GM23338 (cell line): ENCODE measurements around the gene ZNF578. TPM values are rescaled to one million over a fixed set of nuclear protein-coding genes. Genes with fewer than 3 reads are reported as not detected.
"Not testable (repeated sequence)": the region's sequence is repeated elsewhere in the genome, so short reads cannot be mapped to it uniquely, and the experiment has no call there.

ENCODE experiments used
- ATAC-seq: fragments of 200-7000 bp; cut with Tn5 transposase; 3 replicates; pipeline ENCODE4 v1.9.1; 2020
- DNase-seq: peaks from one replicate; pipeline ENCODE4 v3.0.0-alpha.2; 2015; ENCODE audit warnings: low spot score
- H2AFZ ChIP-seq: fragments of 200-600 bp; sonication (generic); 2 replicates; pipeline ENCODE4 v1.8.0; 2016; ENCODE audit warnings: antibody characterized with exemption, mild to moderate bottlenecking, moderate library complexity
- H3F3A ChIP-seq: fragments of 200-600 bp; sonication (generic); replicated peaks from 2 replicates; pipeline ENCODE4 v1.8.0; 2017; ENCODE audit warnings: antibody characterized with exemption, mixed run types, low read depth
- H3K27ac ChIP-seq: fragments of 200-600 bp; sonication (generic); 2 replicates; pipeline ENCODE4 v1.6.1; 2016; ENCODE audit warnings: low read depth
- H3K27me3 ChIP-seq: fragments of 200-600 bp; sonication (generic); 2 replicates; pipeline ENCODE4 v1.8.0; 2016; ENCODE audit warnings: mild to moderate bottlenecking, mixed run types, moderate library complexity; ENCODE audit not compliant: insufficient read depth
- H3K36me3 ChIP-seq: fragments of 200-600 bp; sonication (generic); 2 replicates; pipeline ENCODE4 v1.8.0; 2016; ENCODE audit warnings: mild to moderate bottlenecking; ENCODE audit not compliant: insufficient read depth
- H3K4me1 ChIP-seq: fragments of 200-600 bp; sonication (generic); 2 replicates; pipeline ENCODE4 v1.8.0; 2016; ENCODE audit warnings: mild to moderate bottlenecking, moderate library complexity; ENCODE audit not compliant: insufficient read depth
- H3K4me2 ChIP-seq: fragments of 200-600 bp; sonication (generic); 2 replicates; pipeline ENCODE4 v1.7.1; 2017; ENCODE audit warnings: mixed run types
- H3K4me3 ChIP-seq: fragments of 200-600 bp; sonication (generic); 2 replicates; pipeline ENCODE4 v1.6.1; 2016; ENCODE audit warnings: mixed run types
- H3K79me2 ChIP-seq: fragments of 200-600 bp; sonication (generic); replicated peaks from 2 replicates; pipeline ENCODE4 v1.8.0; 2017; ENCODE audit warnings: mild to moderate bottlenecking; ENCODE audit not compliant: insufficient read depth
- H3K9me2 ChIP-seq: fragments of 200-600 bp; sonication (generic); 2 replicates; pipeline ENCODE4 v1.8.0; 2017; ENCODE audit not compliant: insufficient read depth
- H4K20me1 ChIP-seq: fragments of 200-600 bp; sonication (generic); replicated peaks from 2 replicates; pipeline ENCODE4 v1.8.0; 2017; ENCODE audit warnings: mild to moderate bottlenecking; ENCODE audit not compliant: insufficient read depth
- H3K27ac Mint-ChIP-seq: 2 replicates; pipeline ENCODE4 v1.8.0; 2020; ENCODE audit warnings: inconsistent platforms, mild to moderate bottlenecking, moderate library complexity, mixed read lengths
- H3K27me3 Mint-ChIP-seq: 3 replicates; pipeline ENCODE4 v1.8.0; 2022; ENCODE audit warnings: low read depth, mild to moderate bottlenecking, moderate library complexity, mixed read lengths, inconsistent platforms; ENCODE audit not compliant: insufficient read depth, poor library complexity
- H3K36me3 Mint-ChIP-seq: 3 replicates; pipeline ENCODE4 v1.8.0; 2021; ENCODE audit warnings: low read depth, mild to moderate bottlenecking, inconsistent platforms, moderate library complexity, mixed read lengths
- H3K4me1 Mint-ChIP-seq: 3 replicates; pipeline ENCODE4 v1.8.0; 2020; ENCODE audit warnings: mild to moderate bottlenecking, inconsistent platforms, mixed read lengths
- H3K4me3 Mint-ChIP-seq: 3 replicates; pipeline ENCODE4 v1.8.0; 2021; ENCODE audit warnings: moderate library complexity, mild to moderate bottlenecking, inconsistent platforms, mixed read lengths
- H3K9me3 Mint-ChIP-seq: 3 replicates; pipeline ENCODE4 v1.8.0; 2020; ENCODE audit warnings: moderate library complexity, mild to moderate bottlenecking, inconsistent platforms, mixed read lengths
- CREB1 ChIP-seq: fragments of 250-450 bp; sonication (Bioruptor Pico); IDR thresholded peaks from 2 replicates; pipeline ENCODE4 v1.5.0; 2020; ENCODE audit warnings: low read depth, mild to moderate bottlenecking, moderate library complexity
- EZH2 ChIP-seq: fragments of 200-600 bp; sonication (generic); IDR thresholded peaks from one replicate; pipeline ENCODE4 v1.8.0; 2017; ENCODE audit warnings: antibody characterized with exemption, mild to moderate bottlenecking, low read depth; ENCODE audit not compliant: unreplicated experiment
- EZH2phosphoT487 ChIP-seq: fragments of 200-600 bp; sonication (generic); IDR thresholded peaks from one replicate; pipeline ENCODE4 v1.8.1; 2018; ENCODE audit warnings: antibody characterized with exemption; ENCODE audit not compliant: unreplicated experiment
- JUNB ChIP-seq: IDR thresholded peaks from one replicate; pipeline ENCODE4 v1.6.1; 2016; ENCODE audit warnings: antibody characterized with exemption; ENCODE audit not compliant: unreplicated experiment
- NANOG ChIP-seq: IDR thresholded peaks from 2 replicates; pipeline ENCODE4 v1.6.1; 2016; ENCODE audit warnings: antibody characterized with exemption, borderline replicate concordance
- POLR2AphosphoS5 ChIP-seq: IDR thresholded peaks from 2 replicates; pipeline ENCODE4 v1.6.1; 2016; ENCODE audit warnings: antibody characterized with exemption, low read depth
- ZNF114 ChIP-seq: fragments of 250-450 bp; sonication (Bioruptor Pico); IDR thresholded peaks from 2 replicates; pipeline ENCODE4 v1.5.0; 2020; ENCODE audit warnings: mild to moderate bottlenecking, moderate library complexity
- ZNF331 ChIP-seq: fragments of 250-450 bp; sonication (Bioruptor Pico); IDR thresholded peaks from 2 replicates; pipeline ENCODE4 v1.5.0; 2020; ENCODE audit warnings: low read depth, mild to moderate bottlenecking, moderate library complexity
- ZNF462 ChIP-seq: fragments of 250-450 bp; sonication (Bioruptor Pico); IDR thresholded peaks from 2 replicates; pipeline ENCODE4 v1.5.0; 2020; ENCODE audit warnings: mild to moderate bottlenecking, moderate library complexity
- polyA plus RNA-seq: library from polyadenylated mRNA; unstranded; fragments of >200 nt; fragmentation: Nextera tagmentation; extraction: Ambion mirVana; gene quantifications from 2 replicates; pipeline ENCODE4 v1.2.1, GENCODE V29; 2016
- total RNA-seq: library from RNA; depleted of rRNA; stranded (reverse); fragments of >200 nt; shearing (Covaris generic); gene quantifications from 2 replicates; pipeline ENCODE4 v1.2.3, GENCODE V29; 2014
- TF ChIP-seq, protein P1 (sequence below): IDR thresholded peaks from 2 replicates; pipeline ENCODE4 v1.6.1; 2016; ENCODE audit warnings: antibody characterized with exemption
- TF ChIP-seq, protein P2 (sequence below), 2 experiments: fragments of 200-600 bp in 1 of 2; sonication (generic) in 1 of 2; conservative IDR thresholded peaks; 2 replicates each; pipeline versions ENCODE4 v1.5.1 to v1.6.1; 2016 to 2017; ENCODE audit warnings: antibody characterized with exemption in 2 of 2, low read depth in 2 of 2, mild to moderate bottlenecking in 2 of 2, moderate library complexity in 1 of 2

The ZNF578 gene
- total and polyA plus RNA-seq, 2 experiments from 2014 or later, result 4.1 to 23.9 TPM

DNA sequence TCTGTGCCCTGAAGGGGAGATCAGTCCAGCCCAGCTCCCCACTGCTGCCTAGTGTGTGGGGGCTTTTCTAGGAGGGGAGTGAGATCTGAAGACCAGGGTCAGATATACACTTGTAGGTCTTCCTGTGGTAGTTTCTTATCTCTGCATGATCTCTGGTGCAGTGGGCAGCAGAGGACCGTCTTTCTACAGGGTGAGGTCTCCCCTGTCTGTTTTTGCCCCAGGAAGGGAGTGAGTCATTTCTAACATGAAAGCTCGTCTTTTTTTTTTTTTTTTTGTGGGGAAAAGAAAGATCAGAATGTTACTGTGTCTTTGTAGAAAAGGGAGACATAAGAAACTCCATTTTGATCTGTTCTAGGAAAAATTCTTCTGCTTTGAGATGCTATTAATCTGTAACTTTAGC, 65.3 kb downstream of the ZNF578 start (continued):
- TF ChIP-seq ZNF331 (CRISPR knock-in tag), result no peak
- TF ChIP-seq CREB1 (CRISPR knock-in tag), result no peak
- TF ChIP-seq NANOG, result no peak
- TF ChIP-seq EZH2phosphoT487, result no peak
- TF ChIP-seq, protein P1, sequence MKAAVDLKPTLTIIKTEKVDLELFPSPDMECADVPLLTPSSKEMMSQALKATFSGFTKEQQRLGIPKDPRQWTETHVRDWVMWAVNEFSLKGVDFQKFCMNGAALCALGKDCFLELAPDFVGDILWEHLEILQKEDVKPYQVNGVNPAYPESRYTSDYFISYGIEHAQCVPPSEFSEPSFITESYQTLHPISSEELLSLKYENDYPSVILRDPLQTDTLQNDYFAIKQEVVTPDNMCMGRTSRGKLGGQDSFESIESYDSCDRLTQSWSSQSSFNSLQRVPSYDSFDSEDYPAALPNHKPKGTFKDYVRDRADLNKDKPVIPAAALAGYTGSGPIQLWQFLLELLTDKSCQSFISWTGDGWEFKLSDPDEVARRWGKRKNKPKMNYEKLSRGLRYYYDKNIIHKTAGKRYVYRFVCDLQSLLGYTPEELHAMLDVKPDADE, result no peak
- TF ChIP-seq EZH2, result no peak
- TF ChIP-seq POLR2AphosphoS5, result no peak
- no peak for TF ChIP-seq JUNB

DNA sequence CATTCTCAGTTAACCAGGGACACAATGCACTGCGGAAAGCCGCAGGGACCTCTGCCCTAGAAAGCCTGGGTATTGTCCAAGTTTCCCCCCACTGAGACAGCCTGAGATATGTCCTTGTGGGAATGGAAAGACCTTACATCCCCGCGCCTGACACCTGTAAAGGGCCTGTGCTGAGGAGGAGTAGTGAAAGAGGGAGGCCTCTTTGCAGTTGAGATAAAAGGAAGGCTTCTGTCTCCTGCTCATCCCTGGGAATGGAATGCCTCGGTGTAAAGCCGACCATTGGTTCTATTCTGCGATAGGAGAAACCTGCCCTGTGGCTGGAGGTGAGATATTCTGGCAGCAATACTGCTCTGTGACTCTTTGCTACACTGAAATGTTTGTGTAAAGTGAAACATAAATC, 65.8 kb downstream of the ZNF578 start:
- H3K27me3 Mint-ChIP-seq, H3F3A ChIP-seq, H3K27me3 ChIP-seq, H2AFZ ChIP-seq, DNase-seq, H3K36me3 Mint-ChIP-seq, H3K79me2 ChIP-seq, H3K27ac ChIP-seq, H3K9me3 Mint-ChIP-seq, H3K4me3 ChIP-seq, H4K20me1 ChIP-seq, ATAC-seq, H3K27ac Mint-ChIP-seq, H3K36me3 ChIP-seq, H3K9me2 ChIP-seq, H3K4me3 Mint-ChIP-seq: not testable (repeated sequence)
- peaks cover 44% of the 10 kb centered on the region for H3K4me1 Mint-ChIP-seq
- Histone ChIP-seq H3K4me2 (0 out of 2 replicates have a peak overlapping the region, but pooled peaks have one; percentile 62), H3K4me1 (peaks cover 48% of the 10 kb centered on the region)

DNA sequence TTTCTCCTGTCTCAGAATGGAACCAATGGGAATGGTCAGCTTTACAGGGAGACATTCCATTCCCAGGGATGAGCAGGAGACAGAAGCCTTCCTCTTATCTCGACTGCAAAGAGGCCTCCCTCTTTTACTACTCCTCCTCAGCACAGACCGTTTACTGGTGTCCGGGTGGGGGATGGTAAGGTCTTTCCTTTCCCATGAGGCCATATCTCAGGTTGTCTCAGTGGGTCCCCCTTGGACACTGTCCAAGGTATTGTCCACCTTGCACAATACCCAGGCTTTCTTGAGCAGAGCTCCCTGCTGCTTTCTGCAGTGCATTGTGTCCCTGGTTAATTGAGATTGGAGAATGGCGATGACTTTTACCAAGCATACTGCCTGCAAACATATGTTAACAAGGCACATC, 66.7 kb downstream of the ZNF578 start:
- peak overlapping the region; percentile 33; the same call in 1 of the 2 replicates for H3K27ac ChIP-seq
- H3K4me2 ChIP-seq, result peak overlapping the region; percentile 62
- H3K4me3 Mint-ChIP-seq, result no peak overlapping the region
- peaks cover 44% of the 10 kb centered on the region for H3K4me1 Mint-ChIP-seq
- no peaks in the 10 kb centered on the region; the same call in 2 of the 3 replicates for H3K9me3 Mint-ChIP-seq
- H2AFZ ChIP-seq, result peak overlapping the region; percentile 57; the same call in 1 of the 2 replicates
- no peaks in the 10 kb centered on the region; the same call in 2 of the 3 replicates for H3K36me3 Mint-ChIP-seq
- H3K9me2 ChIP-seq, result no peaks in the 10 kb centered on the region
- no peaks in the 10 kb centered on the region for H3K36me3 ChIP-seq
- DNase-seq (peak; percentile 30), ATAC-seq (no peak)
- peak overlapping the region; percentile 23; the same call in 1 of the 2 replicates for H3K4me3 ChIP-seq
- H3K27me3 ChIP-seq, result no peaks in the 10 kb centered on the region
- H3F3A ChIP-seq, result 0 out of 2 replicates have a peak, but pooled peaks cover 3% of the 10 kb centered on the region
- no peaks in the 10 kb centered on the region for H3K79me2 ChIP-seq
- no peak overlapping the region for H3K27ac Mint-ChIP-seq
- peaks cover 5% of the 10 kb centered on the region; the same call in 1 of the 2 replicates for H4K20me1 ChIP-seq
- H3K4me1 ChIP-seq, result peaks cover 48% of the 10 kb centered on the region
- H3K27me3 Mint-ChIP-seq, result peaks cover 9% of the 10 kb centered on the region
- TF ChIP-seq, protein P2, sequence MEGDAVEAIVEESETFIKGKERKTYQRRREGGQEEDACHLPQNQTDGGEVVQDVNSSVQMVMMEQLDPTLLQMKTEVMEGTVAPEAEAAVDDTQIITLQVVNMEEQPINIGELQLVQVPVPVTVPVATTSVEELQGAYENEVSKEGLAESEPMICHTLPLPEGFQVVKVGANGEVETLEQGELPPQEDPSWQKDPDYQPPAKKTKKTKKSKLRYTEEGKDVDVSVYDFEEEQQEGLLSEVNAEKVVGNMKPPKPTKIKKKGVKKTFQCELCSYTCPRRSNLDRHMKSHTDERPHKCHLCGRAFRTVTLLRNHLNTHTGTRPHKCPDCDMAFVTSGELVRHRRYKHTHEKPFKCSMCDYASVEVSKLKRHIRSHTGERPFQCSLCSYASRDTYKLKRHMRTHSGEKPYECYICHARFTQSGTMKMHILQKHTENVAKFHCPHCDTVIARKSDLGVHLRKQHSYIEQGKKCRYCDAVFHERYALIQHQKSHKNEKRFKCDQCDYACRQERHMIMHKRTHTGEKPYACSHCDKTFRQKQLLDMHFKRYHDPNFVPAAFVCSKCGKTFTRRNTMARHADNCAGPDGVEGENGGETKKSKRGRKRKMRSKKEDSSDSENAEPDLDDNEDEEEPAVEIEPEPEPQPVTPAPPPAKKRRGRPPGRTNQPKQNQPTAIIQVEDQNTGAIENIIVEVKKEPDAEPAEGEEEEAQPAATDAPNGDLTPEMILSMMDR (conservative IDR thresholded peaks at IDR 0.05; ENCODE audit: low read depth in 2 of 2), result no peak
- TF ChIP-seq JUNB (no peak), EZH2phosphoT487 (no peak), EZH2 (no peak), NANOG (no peak), CREB1 (CRISPR knock-in tag) (no peak), ZNF114 (CRISPR knock-in tag) (no peak), ZNF462 (CRISPR knock-in tag) (no peak), ZNF331 (CRISPR knock-in tag) (no peak)
